ENCODE results near the gene ENKD1. TPM values are rescaled to one million over a fixed set of nuclear protein-coding genes. Genes with fewer than 3 reads are reported as not detected.
"Not testable (repeated sequence)": the region's sequence is repeated elsewhere in the genome, so short reads cannot be mapped to it uniquely, and the experiment has no call there.

Gene ENKD1
- polyA plus RNA-seq, 2 donors: 10.6 to 16.0 TPM

DNA sequence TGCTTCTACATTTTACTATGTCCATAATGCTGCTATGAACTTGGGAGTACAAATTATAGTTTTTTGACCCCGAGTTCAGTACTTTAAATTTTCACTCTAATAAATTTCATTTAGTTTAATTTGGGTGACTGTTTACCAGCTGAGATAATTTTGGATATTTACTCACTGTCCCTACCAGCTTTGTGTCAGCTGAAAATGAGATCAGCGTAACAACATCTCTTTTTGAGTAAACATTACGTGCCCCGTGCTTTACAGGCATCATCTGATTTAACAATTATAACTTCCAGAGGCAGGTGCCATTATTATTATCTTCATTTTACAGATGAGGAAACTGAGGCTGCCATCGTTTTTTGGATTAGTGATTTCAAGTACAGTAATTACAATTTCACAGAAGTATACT lies 37.6 kb upstream of the ENKD1 start:
- Histone ChIP-seq H3K9me3 (ENCODE audit: control insufficient read depth in 2 of 2, insufficient read depth in 1 of 2, low read depth in 1 of 2, low read length in 1 of 2) (no peaks in the 10 kb centered on the region), H3K36me3 (ENCODE audit: control insufficient read depth in 2 of 2, insufficient read depth in 2 of 2, low read length in 1 of 2) (no peaks in the 10 kb centered on the region), H3K4me1 (ENCODE audit: control insufficient read depth in 2 of 2, insufficient read depth in 2 of 2, low read length in 1 of 2) (no peaks in the 10 kb centered on the region), H3K4me3 (ENCODE audit: low read depth in 1 of 2, low read length in 2 of 2) (no peak overlapping the region), H3K27me3 (ENCODE audit: control insufficient read depth in 1 of 2, insufficient read depth in 2 of 2, low read length in 2 of 2) (no peaks in the 10 kb centered on the region), H3K27ac (ENCODE audit: low read depth in 2 of 2, low read length in 1 of 2) (no peak overlapping the region)
- WGBS, 2 donors: 89 to 93% methylated on average over 5 of the region's 5 CpGs

DNA sequence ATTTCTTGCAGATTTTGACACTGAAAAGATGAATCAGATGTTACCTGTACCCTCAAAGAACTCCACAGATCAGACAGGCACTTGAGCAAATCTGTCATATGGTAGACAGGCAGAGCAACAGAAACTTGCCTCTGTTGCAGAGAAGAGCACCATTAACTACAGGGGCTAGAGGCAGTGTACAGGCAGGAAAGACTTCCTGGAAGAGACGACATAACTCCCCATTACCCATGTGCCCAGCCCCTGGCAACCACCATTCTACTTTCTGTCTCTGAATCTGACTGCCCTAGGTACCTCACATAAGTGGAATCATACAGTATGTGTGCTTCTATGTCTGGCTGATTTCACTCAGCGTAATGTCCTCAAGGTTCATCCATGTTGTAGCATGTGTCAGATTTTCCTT lies 37.1 kb upstream of the ENKD1 start:
- Histone ChIP-seq H3K36me3 (ENCODE audit: control insufficient read depth in 2 of 2, insufficient read depth in 2 of 2, low read length in 1 of 2) (no peaks in the 10 kb centered on the region), H3K27ac (ENCODE audit: low read depth in 2 of 2, low read length in 1 of 2) (peak overlapping the region in 1 of 2 donors; percentile 0), H3K4me1 (ENCODE audit: control insufficient read depth in 2 of 2, insufficient read depth in 2 of 2, low read length in 1 of 2) (no peaks in the 10 kb centered on the region), H3K4me3 (ENCODE audit: low read depth in 1 of 2, low read length in 2 of 2) (no peak overlapping the region), H3K9me3 (ENCODE audit: control insufficient read depth in 2 of 2, insufficient read depth in 1 of 2, low read depth in 1 of 2, low read length in 1 of 2) (no peaks in the 10 kb centered on the region), H3K27me3 (ENCODE audit: control insufficient read depth in 1 of 2, insufficient read depth in 2 of 2, low read length in 2 of 2) (no peaks in the 10 kb centered on the region)
- 72 to 78% methylated on average over 2 of the region's 2 CpGs for WGBS, 2 donors

DNA sequence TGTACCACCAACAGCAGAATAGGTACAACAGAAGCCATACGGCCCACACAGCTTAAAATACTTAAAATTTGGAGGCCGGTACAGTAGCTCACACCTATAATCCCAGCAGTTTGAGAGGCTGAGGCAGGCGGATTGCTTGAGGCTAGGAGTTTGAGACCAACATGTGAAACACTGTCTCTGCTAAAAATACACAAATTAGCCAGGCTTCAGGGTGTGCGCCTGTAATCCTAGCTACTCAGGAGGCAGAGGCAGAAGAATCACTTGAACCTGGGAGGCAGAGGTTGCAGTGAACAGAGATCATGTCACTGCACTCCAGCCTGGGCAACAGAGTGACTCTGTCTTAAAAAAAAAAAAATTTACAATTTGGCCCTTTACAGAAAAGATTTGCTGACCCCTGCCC lies 35.6 kb upstream of the ENKD1 start:
- WGBS, 2 donors: 93 to 94% methylated on average over 4 of the region's 4 CpGs
- H3K27ac ChIP-seq (ENCODE audit: low read depth in 2 of 2, low read length in 1 of 2): no peak overlapping the region

DNA sequence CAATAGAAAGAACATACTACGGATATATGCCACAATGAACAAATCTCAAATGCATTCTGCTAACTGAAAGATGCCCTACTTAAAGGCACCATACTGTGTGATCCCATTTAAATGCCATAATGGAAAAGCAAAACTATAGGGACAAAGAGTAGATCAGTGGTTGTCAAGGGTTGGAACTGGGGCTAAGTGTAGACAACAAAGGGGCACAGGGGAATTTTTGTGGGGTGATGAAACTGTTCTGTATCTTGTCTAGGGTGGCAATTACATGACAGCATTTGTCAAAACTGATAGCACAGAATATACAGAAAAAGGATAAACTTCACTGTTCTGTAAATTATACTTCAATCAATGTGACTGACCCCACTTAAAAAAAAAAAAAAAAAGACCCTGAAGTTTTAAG lies 34.9 kb upstream of the ENKD1 start:
- Histone ChIP-seq H3K36me3 (ENCODE audit: control insufficient read depth in 2 of 2, insufficient read depth in 2 of 2, low read length in 1 of 2) (no peaks in the 10 kb centered on the region), H3K4me3 (ENCODE audit: low read depth in 1 of 2, low read length in 2 of 2) (no peak overlapping the region), H3K27ac (ENCODE audit: low read depth in 2 of 2, low read length in 1 of 2) (no peak overlapping the region), H3K27me3 (ENCODE audit: control insufficient read depth in 1 of 2, insufficient read depth in 2 of 2, low read length in 2 of 2) (no peaks in the 10 kb centered on the region), H3K4me1 (ENCODE audit: control insufficient read depth in 2 of 2, insufficient read depth in 2 of 2, low read length in 1 of 2) (no peaks in the 10 kb centered on the region), H3K9me3 (ENCODE audit: control insufficient read depth in 2 of 2, insufficient read depth in 1 of 2, low read depth in 1 of 2, low read length in 1 of 2) (no peaks in the 10 kb centered on the region)
- WGBS, 2 donors: 90 to 93% methylated on average over 1 of the region's 1 CpG

More for the DNA sequence above, 35.6 kb upstream of the ENKD1 start:
- Histone ChIP-seq H3K4me1 (ENCODE audit: control insufficient read depth in 2 of 2, insufficient read depth in 2 of 2, low read length in 1 of 2) (no peaks in the 10 kb centered on the region), H3K4me3 (ENCODE audit: low read depth in 1 of 2, low read length in 2 of 2) (no peak overlapping the region), H3K36me3 (ENCODE audit: control insufficient read depth in 2 of 2, insufficient read depth in 2 of 2, low read length in 1 of 2) (no peaks in the 10 kb centered on the region), H3K9me3 (ENCODE audit: control insufficient read depth in 2 of 2, insufficient read depth in 1 of 2, low read depth in 1 of 2, low read length in 1 of 2) (no peaks in the 10 kb centered on the region), H3K27me3 (ENCODE audit: control insufficient read depth in 1 of 2, insufficient read depth in 2 of 2, low read length in 2 of 2) (no peaks in the 10 kb centered on the region)

DNA sequence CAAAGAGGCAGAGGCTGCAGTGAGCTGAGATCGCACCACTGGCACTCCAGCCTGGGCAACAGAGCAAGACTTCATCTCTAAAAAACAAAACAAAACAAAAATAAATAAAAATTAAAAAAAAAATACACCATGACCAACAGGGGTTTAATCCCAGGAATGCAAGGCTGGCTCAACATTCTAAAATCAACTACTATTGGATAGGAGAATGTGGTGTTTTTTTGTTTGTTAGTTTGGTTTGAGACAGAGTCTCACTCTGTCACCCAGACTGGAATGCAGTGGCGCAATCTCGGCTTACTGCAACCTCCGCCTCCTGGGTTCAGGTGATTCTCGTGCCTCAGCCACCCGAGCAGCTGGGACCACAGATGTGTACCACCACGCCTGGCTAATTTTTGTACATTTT lies 32.7 kb upstream of the ENKD1 start:
- Histone ChIP-seq H3K27me3 (ENCODE audit: control insufficient read depth in 1 of 2, insufficient read depth in 2 of 2, low read length in 2 of 2) (no peaks in the 10 kb centered on the region), H3K27ac (ENCODE audit: low read depth in 2 of 2, low read length in 1 of 2) (no peak overlapping the region), H3K9me3 (ENCODE audit: control insufficient read depth in 2 of 2, insufficient read depth in 1 of 2, low read depth in 1 of 2, low read length in 1 of 2) (no peaks in the 10 kb centered on the region), H3K4me3 (ENCODE audit: low read depth in 1 of 2, low read length in 2 of 2) (no peak overlapping the region), H3K36me3 (ENCODE audit: control insufficient read depth in 2 of 2, insufficient read depth in 2 of 2, low read length in 1 of 2) (no peaks in the 10 kb centered on the region), H3K4me1 (ENCODE audit: control insufficient read depth in 2 of 2, insufficient read depth in 2 of 2, low read length in 1 of 2) (no peaks in the 10 kb centered on the region)
- WGBS, 2 donors: 96 to 98% methylated on average over 7 of the region's 7 CpGs

DNA sequence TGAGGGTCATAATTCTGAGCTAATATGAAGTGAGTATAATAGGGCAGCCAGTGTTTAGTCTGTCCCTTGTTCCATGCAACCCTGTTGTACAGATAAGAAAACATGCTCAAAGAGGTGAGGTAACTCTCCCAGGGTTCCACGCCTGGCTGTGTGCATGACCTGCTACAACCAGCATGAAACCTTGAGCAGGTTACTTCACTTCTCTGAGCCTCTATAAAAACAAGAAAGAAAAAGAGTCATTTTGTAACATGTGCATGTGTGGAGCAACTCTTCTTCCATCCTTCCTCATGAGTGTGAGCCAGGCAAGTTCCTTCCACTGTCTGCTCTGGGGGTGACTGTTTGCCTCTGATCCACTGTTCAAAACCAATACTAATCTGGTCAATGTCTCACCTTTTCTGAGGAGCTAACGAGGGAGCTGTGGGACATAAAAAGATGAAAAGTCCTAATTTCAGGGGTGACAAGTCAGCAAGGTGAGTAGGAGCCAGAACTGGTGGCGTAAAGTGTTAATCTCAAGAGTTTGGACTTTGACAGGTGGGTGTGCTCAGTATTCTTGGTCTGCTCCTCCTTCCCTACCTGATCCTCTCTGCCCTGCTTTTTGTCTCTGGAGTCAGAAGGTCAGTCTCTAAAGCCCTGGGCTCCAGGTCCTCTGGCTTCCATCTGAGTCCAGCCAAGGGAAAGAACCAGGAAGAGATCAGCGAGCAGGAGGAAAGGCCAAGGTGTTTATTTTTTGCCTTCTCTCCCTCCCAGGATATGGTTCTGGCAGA lies 31.1 kb upstream of the ENKD1 start:
- Histone ChIP-seq H3K27ac (ENCODE audit: low read depth in 2 of 2, low read length in 1 of 2) (peak overlapping the region; percentile 38 to 91), H3K36me3 (ENCODE audit: control insufficient read depth in 2 of 2, insufficient read depth in 2 of 2, low read length in 1 of 2) (no peaks in the 10 kb centered on the region)
- WGBS, 2 donors: 74% methylated on average over 4 of the region's 4 CpGs

DNA sequence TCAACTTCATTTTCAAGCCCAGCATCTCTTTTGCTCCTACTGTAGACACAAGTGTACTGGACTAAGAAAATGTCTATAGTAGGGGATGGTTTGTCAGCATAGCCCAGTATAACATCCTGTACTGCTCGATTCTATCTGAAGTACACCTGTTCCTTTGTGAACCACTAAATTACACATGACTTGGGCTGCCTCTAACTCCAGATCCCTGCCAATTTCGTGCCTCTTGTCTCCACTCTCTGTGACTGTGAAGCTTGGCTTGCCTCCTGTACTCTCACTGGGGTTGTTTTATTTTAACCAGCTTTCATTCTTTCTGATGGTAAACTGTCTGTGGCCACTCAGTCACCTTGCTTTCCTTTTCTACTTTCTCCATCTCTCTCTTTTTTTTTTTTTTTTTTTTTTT lies 28.1 kb upstream of the ENKD1 start:
- H3K4me3 ChIP-seq (ENCODE audit: low read depth in 1 of 2, low read length in 2 of 2): no peak overlapping the region
- H3K27ac ChIP-seq (ENCODE audit: low read depth in 2 of 2, low read length in 1 of 2): no peak overlapping the region
- 54 to 74% methylated on average over 2 of the region's 2 CpGs for WGBS, 2 donors
- H3K36me3 ChIP-seq (ENCODE audit: control insufficient read depth in 2 of 2, insufficient read depth in 2 of 2, low read length in 1 of 2): no peaks in the 10 kb centered on the region
- no peaks in the 10 kb centered on the region for H3K9me3 ChIP-seq (ENCODE audit: control insufficient read depth in 2 of 2, insufficient read depth in 1 of 2, low read depth in 1 of 2, low read length in 1 of 2)
- H3K27me3 ChIP-seq (ENCODE audit: control insufficient read depth in 1 of 2, insufficient read depth in 2 of 2, low read length in 2 of 2): no peaks in the 10 kb centered on the region
- no peaks in the 10 kb centered on the region for H3K4me1 ChIP-seq (ENCODE audit: control insufficient read depth in 2 of 2, insufficient read depth in 2 of 2, low read length in 1 of 2)

More for the DNA sequence above, 31.1 kb upstream of the ENKD1 start:
- no peaks in the 10 kb centered on the region for H3K27me3 ChIP-seq (ENCODE audit: control insufficient read depth in 1 of 2, insufficient read depth in 2 of 2, low read length in 2 of 2)
- H3K9me3 ChIP-seq (ENCODE audit: control insufficient read depth in 2 of 2, insufficient read depth in 1 of 2, low read depth in 1 of 2, low read length in 1 of 2): no peaks in the 10 kb centered on the region
- no peaks in the 10 kb centered on the region for H3K4me1 ChIP-seq (ENCODE audit: control insufficient read depth in 2 of 2, insufficient read depth in 2 of 2, low read length in 1 of 2)
- no peak overlapping the region for H3K4me3 ChIP-seq (ENCODE audit: low read depth in 1 of 2, low read length in 2 of 2)

DNA sequence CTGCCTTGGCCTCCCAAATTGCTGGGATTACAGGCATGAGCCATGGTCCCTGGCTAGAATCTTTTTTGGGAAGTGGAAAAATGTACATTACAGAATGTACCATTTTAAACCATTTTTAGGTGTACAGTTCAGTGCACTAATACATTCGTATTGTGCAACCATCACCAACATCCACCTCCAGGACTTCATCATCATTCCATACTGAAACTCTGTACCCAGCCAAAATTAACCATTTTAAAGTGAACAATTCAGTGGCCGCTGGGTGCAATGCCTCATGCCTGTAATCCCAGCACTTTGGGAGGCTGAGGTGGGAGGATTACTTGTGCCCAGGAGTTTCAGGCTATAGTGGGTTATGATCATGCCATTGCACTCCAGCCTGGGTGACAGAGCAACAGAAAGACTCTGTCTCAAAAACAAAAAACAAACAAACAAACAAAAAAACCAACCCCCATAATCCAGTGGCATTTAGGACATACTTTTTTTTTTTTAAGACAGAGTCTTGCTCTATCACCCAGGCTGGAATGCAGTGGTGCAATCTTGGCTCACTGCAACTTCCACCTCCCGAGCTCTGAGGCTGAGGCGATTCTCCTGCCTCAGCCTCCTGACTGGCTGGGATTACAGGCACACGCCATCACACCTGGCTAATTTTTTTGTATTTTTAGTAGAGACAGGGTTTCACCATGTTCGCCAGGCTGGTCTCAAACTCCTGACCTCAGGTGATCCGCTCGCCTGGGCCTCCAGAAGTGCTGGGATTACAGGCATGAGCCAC lies 27.2 kb upstream of the ENKD1 start:
- not testable (repeated sequence) for H3K4me1 ChIP-seq (ENCODE audit: control insufficient read depth in 2 of 2, insufficient read depth in 2 of 2, low read length in 1 of 2); H3K4me3 ChIP-seq (ENCODE audit: low read depth in 1 of 2, low read length in 2 of 2); H3K9me3 ChIP-seq (ENCODE audit: control insufficient read depth in 2 of 2, insufficient read depth in 1 of 2, low read depth in 1 of 2, low read length in 1 of 2); H3K27ac ChIP-seq (ENCODE audit: low read depth in 2 of 2, low read length in 1 of 2); H3K36me3 ChIP-seq (ENCODE audit: control insufficient read depth in 2 of 2, insufficient read depth in 2 of 2, low read length in 1 of 2); H3K27me3 ChIP-seq (ENCODE audit: control insufficient read depth in 1 of 2, insufficient read depth in 2 of 2, low read length in 2 of 2)
- whole genome bisulfite sequencing, 2 donors: 92 to 94% methylated on average over 8 of the region's 8 CpGs

DNA sequence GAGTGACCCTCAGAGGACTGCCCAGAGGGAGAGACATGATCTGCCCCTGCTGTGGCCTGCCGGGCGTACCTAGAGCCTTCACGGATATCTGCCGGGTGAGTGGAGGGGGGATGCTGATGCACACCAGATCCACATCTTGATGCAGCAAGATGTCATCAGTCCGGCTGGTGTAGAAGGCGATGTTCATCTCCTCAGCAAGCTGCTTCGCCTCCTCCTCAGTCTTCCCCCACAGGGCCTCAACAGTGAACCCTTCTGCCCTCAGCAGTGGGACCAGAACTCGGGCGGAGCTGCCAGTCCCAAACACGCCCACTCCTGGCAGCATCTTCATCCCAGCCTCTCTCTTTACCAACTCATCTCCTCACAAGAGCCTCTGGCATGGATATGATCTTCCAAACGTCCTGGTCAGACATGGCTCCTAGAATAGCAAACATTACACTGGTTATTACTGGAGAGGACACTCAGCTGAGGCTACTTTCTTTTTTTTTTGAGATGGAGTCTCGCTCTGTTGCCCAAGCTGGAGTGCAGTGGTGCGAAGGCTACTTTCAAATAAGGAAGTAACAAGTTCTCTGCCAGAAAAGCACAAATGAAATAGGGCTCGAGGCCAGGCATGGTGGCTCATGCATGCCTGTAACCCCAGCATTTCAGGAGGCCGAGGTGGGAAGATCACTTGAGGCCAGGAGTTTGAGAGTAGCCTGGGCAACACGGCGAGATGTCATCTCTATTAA lies 19.0 kb upstream of the ENKD1 start:
- WGBS, 2 donors: 76 to 81% methylated on average over 17 of the region's 17 CpGs
- Histone ChIP-seq H3K27ac (ENCODE audit: low read depth in 2 of 2, low read length in 1 of 2) (peak overlapping the region; percentile 54 to 84), H3K27me3 (ENCODE audit: control insufficient read depth in 1 of 2, insufficient read depth in 2 of 2, low read length in 2 of 2) (no peaks in the 10 kb centered on the region)

More for the DNA sequence above, 19.0 kb upstream of the ENKD1 start:
- Histone ChIP-seq H3K36me3 (ENCODE audit: control insufficient read depth in 2 of 2, insufficient read depth in 2 of 2, low read length in 1 of 2) (peaks cover 0 to 4% of the 10 kb centered on the region in 2 donors), H3K9me3 (ENCODE audit: control insufficient read depth in 2 of 2, insufficient read depth in 1 of 2, low read depth in 1 of 2, low read length in 1 of 2) (no peaks in the 10 kb centered on the region), H3K4me1 (ENCODE audit: control insufficient read depth in 2 of 2, insufficient read depth in 2 of 2, low read length in 1 of 2) (peaks cover 0 to 5% of the 10 kb centered on the region in 2 donors), H3K4me3 (ENCODE audit: low read depth in 1 of 2, low read length in 2 of 2) (no peak overlapping the region)
